Mesodermal cell (in vitro differentiated cells): ENCODE measurements around the gene OCLN.
A peak's percentile ranks its signal among the peaks of the same experiment; 100 is the strongest.
"Not testable (repeated sequence)": the region's sequence is repeated elsewhere in the genome, so short reads cannot be mapped to it uniquely, and the experiment has no call there.

Source experiments
- H3K27ac ChIP-seq: 2 replicates; pipeline ENCODE4 v1.7.0; 2013; ENCODE audit warnings: mild to moderate bottlenecking, low read depth, low read length, moderate library complexity; ENCODE audit not compliant: severe bottlenecking
- H3K36me3 ChIP-seq: 2 replicates; pipeline ENCODE4 v1.7.1; 2013; ENCODE audit warnings: mild to moderate bottlenecking, low read length, moderate library complexity; ENCODE audit not compliant: control insufficient read depth, insufficient read depth
- H3K4me1 ChIP-seq: one replicate; pipeline ENCODE4 v1.7.1; 2013; ENCODE audit warnings: mild to moderate bottlenecking, low read length; ENCODE audit not compliant: insufficient read depth, control insufficient read depth, poor library complexity, severe bottlenecking
- H3K4me3 ChIP-seq: 2 replicates; pipeline ENCODE4 v1.7.0; 2013; ENCODE audit warnings: low read length, control low read depth, mild to moderate bottlenecking; ENCODE audit not compliant: insufficient read depth, poor library complexity, severe bottlenecking; ENCODE audit errors: extremely low read depth
- H3K9me3 ChIP-seq: 2 replicates; pipeline ENCODE4 v1.7.1; 2013; ENCODE audit warnings: mild to moderate bottlenecking, low read length, moderate library complexity; ENCODE audit not compliant: control insufficient read depth
- WGBS, 2 experiments: methylation state at CpG; one replicate each; pipeline ENCODE4 v1.1.5; 2013; ENCODE audit warnings: missing lambda C conversion rate in 2 of 2; ENCODE audit not compliant: insufficient coverage in 2 of 2; 5-methylcytosine and 5-hydroxymethylcytosine counted together

Gene OCLN

GRCh38 chr5:69560587-69561431, 68.2 kb downstream of the OCLN start:
- H3K4me1 ChIP-seq, H3K27ac ChIP-seq, H3K36me3 ChIP-seq, H3K9me3 ChIP-seq: not testable (repeated sequence)
- 60 to 67% methylated on average over 1 of the region's 31 CpGs for WGBS, 2 experiments
- H3K4me3 ChIP-seq = peak overlapping the region; percentile 36

- not testable (repeated sequence) for H3K9me3 ChIP-seq, H3K27ac ChIP-seq, H3K4me3 ChIP-seq, H3K4me1 ChIP-seq, H3K36me3 ChIP-seq
- no CpG with 5 or more reads among the region's 2 CpGs for WGBS, 2 experiments
These were observed 73.6 kb downstream of the OCLN start for GRCh38 chr5:69566172-69566571.

GRCh38 chr5:69568072-69568471, 75.5 kb downstream of the OCLN start:
- no CpG with 5 or more reads among the region's 2 CpGs for WGBS, 2 experiments
- H3K27ac ChIP-seq, H3K9me3 ChIP-seq, H3K4me3 ChIP-seq, H3K4me1 ChIP-seq, H3K36me3 ChIP-seq: not testable (repeated sequence)

- H3K36me3 ChIP-seq, H3K9me3 ChIP-seq, H3K27ac ChIP-seq, H3K4me1 ChIP-seq, H3K4me3 ChIP-seq: not testable (repeated sequence)
- no CpG with 5 or more reads among the region's 2 CpGs for WGBS, 2 experiments
These were observed 90.8 kb downstream of the OCLN start for GRCh38 chr5:69583356-69583755.

GRCh38 chr5:69596114-69596840, 103.7 kb downstream of the OCLN start:
- H3K9me3 ChIP-seq, H3K4me3 ChIP-seq, H3K36me3 ChIP-seq, H3K27ac ChIP-seq, H3K4me1 ChIP-seq: not testable (repeated sequence)
- no CpG with 5 or more reads among the region's 7 CpGs for WGBS, 2 experiments

- whole genome bisulfite sequencing, 2 experiments = no CpG with 5 or more reads among the region's 6 CpGs
These were observed 109.4 kb downstream of the OCLN start for GRCh38 chr5:69601947-69602346.

GRCh38 chr5:69606839-69607238, 114.2 kb downstream of the OCLN start:
- not testable (repeated sequence) for H3K9me3 ChIP-seq, H3K4me3 ChIP-seq, H3K36me3 ChIP-seq, H3K4me1 ChIP-seq, H3K27ac ChIP-seq
- 100% methylated on average over 2 of the region's 6 CpGs; no CpG with 5 or more reads in 1 of the 2 experiments for WGBS, 2 experiments

More at GRCh38 chr5:69601947-69602346, 109.4 kb downstream of the OCLN start:
- not testable (repeated sequence) for H3K27ac ChIP-seq, H3K36me3 ChIP-seq, H3K9me3 ChIP-seq, H3K4me3 ChIP-seq, H3K4me1 ChIP-seq
